Peyer's patch (tissue), 4 donors: ENCODE results near the gene NHERF1.

Source experiments
- POLR2A ChIP-seq, 2 donors: fragments of 450-650 bp; IDR thresholded peaks; one replicate each; pipeline ENCODE4 v1.5.1; 2017; ENCODE audit warnings: antibody characterized with exemption in 2 of 2, mild to moderate bottlenecking in 2 of 2, moderate library complexity in 2 of 2
- TF ChIP-seq, protein P1 (sequence below), 6 experiments: fragments of 450-650 bp in 4 of 6; fragments of 200-600 bp in 2 of 6; sonication (generic) in 1 of 6; IDR thresholded peaks; one replicate each; pipeline ENCODE4 v1.5.1; 2017 to 2019; ENCODE audit warnings: antibody characterized with exemption in 6 of 6, mild to moderate bottlenecking in 3 of 6, moderate library complexity in 1 of 6

- TF ChIP-seq, protein P1, sequence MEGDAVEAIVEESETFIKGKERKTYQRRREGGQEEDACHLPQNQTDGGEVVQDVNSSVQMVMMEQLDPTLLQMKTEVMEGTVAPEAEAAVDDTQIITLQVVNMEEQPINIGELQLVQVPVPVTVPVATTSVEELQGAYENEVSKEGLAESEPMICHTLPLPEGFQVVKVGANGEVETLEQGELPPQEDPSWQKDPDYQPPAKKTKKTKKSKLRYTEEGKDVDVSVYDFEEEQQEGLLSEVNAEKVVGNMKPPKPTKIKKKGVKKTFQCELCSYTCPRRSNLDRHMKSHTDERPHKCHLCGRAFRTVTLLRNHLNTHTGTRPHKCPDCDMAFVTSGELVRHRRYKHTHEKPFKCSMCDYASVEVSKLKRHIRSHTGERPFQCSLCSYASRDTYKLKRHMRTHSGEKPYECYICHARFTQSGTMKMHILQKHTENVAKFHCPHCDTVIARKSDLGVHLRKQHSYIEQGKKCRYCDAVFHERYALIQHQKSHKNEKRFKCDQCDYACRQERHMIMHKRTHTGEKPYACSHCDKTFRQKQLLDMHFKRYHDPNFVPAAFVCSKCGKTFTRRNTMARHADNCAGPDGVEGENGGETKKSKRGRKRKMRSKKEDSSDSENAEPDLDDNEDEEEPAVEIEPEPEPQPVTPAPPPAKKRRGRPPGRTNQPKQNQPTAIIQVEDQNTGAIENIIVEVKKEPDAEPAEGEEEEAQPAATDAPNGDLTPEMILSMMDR (IDR thresholded peaks at IDR 0.05) = peak in 4 of 6 experiments; percentile 3 to 31 (median 18)
- no peak for TF ChIP-seq POLR2A (IDR thresholded peaks at IDR 0.05)
Observed at GRCh38 chr17:74759243-74759801, 10.9 kb downstream of the NHERF1 start.
